SK-N-SH treated with all-trans-retinoic acid at 6 μM for 48 hours (cell line): ENCODE measurements around the gene SLC4A5.

Experiments used
- ATAC-seq: fragments of 200-7000 bp; cut with Tn5 transposase; 3 replicates; pipeline ENCODE4 v1.9.1; 2020; ENCODE audit warnings: mild to moderate bottlenecking, moderate library complexity
- BACH2 ChIP-seq: fragments of 250-450 bp; sonication (Bioruptor Pico); IDR thresholded peaks from 2 replicates; pipeline ENCODE4 v1.9.0; 2021; ENCODE audit warnings: mild to moderate bottlenecking, borderline replicate concordance
- CREB5 ChIP-seq: fragments of 250-450 bp; sonication (Bioruptor Pico); IDR thresholded peaks from 2 replicates; pipeline ENCODE4 v1.5.1; 2020; ENCODE audit warnings: low read depth, mild to moderate bottlenecking, moderate library complexity
- ESRRG ChIP-seq: fragments of 250-450 bp; sonication (Bioruptor Pico); IDR thresholded peaks from 2 replicates; pipeline ENCODE4 v1.6.1; 2021; ENCODE audit warnings: mild to moderate bottlenecking
- GLIS3 ChIP-seq: fragments of 250-450 bp; sonication (Bioruptor Pico); IDR thresholded peaks from 2 replicates; pipeline ENCODE4 v1.5.0; 2020; ENCODE audit warnings: mild to moderate bottlenecking, moderate library complexity
- ISL1 ChIP-seq: fragments of 250-450 bp; sonication (Bioruptor Pico); IDR thresholded peaks from 2 replicates; pipeline ENCODE4 v2.1.2; 2022; ENCODE audit warnings: mild to moderate bottlenecking, moderate library complexity
- OSR1 ChIP-seq: fragments of 250-450 bp; sonication (Bioruptor Pico); IDR thresholded peaks from 2 replicates; pipeline ENCODE4 v1.8.0; 2022; ENCODE audit warnings: moderate library complexity, mild to moderate bottlenecking, inconsistent platforms
- PATZ1 ChIP-seq: fragments of 250-450 bp; sonication (Bioruptor Pico); IDR thresholded peaks from 2 replicates; pipeline ENCODE4 v1.8.0; 2020; ENCODE audit warnings: mild to moderate bottlenecking, moderate library complexity, borderline replicate concordance
- PPARA ChIP-seq: fragments of 250-450 bp; sonication (Bioruptor Pico); IDR thresholded peaks from 2 replicates; pipeline ENCODE4 v1.5.0; 2020; ENCODE audit warnings: mild to moderate bottlenecking, borderline replicate concordance
- RARB ChIP-seq: fragments of 250-450 bp; sonication (Bioruptor Pico); IDR thresholded peaks from 2 replicates; pipeline ENCODE4 v1.8.0; 2021; ENCODE audit warnings: mild to moderate bottlenecking, moderate library complexity
- SNAI2 ChIP-seq: fragments of 250-450 bp; sonication (Bioruptor Pico); IDR thresholded peaks from 2 replicates; pipeline ENCODE4 v1.5.0; 2020; ENCODE audit warnings: mild to moderate bottlenecking, moderate library complexity
- TCF4 ChIP-seq: fragments of 250-450 bp; sonication (Bioruptor Pico); IDR thresholded peaks from 2 replicates; pipeline ENCODE4 v1.8.0; 2021; ENCODE audit warnings: mild to moderate bottlenecking, moderate library complexity, borderline replicate concordance
- ZC3H10 ChIP-seq: fragments of 250-450 bp; sonication (Bioruptor Pico); IDR thresholded peaks from 2 replicates; pipeline ENCODE4 v1.5.1; 2021; ENCODE audit warnings: mild to moderate bottlenecking, moderate library complexity
- ZFP3 ChIP-seq: fragments of 250-450 bp; sonication (Bioruptor Pico); IDR thresholded peaks from 2 replicates; pipeline ENCODE4 v1.5.0; 2020; ENCODE audit warnings: mild to moderate bottlenecking, moderate library complexity
- ZFP30 ChIP-seq: fragments of 450-650 bp; formaldehyde crosslinking; IDR thresholded peaks from 2 replicates; pipeline ENCODE4 v1.5.0; 2022; ENCODE audit warnings: mild to moderate bottlenecking, moderate library complexity
- ZNF565 ChIP-seq: fragments of 450-650 bp; formaldehyde crosslinking; conservative IDR thresholded peaks from 2 replicates; pipeline ENCODE4 v1.5.0; 2020; ENCODE audit warnings: low read depth, mild to moderate bottlenecking, moderate library complexity
- ZNF70 ChIP-seq: fragments of 450-650 bp; formaldehyde crosslinking; IDR thresholded peaks from 2 replicates; pipeline ENCODE4 v1.5.0; 2020; ENCODE audit warnings: mild to moderate bottlenecking, moderate library complexity
- ZNF8 ChIP-seq: fragments of 450-650 bp; formaldehyde crosslinking; IDR thresholded peaks from 2 replicates; pipeline ENCODE4 v1.5.0; 2020; ENCODE audit warnings: mild to moderate bottlenecking, moderate library complexity
- TF ChIP-seq, protein P1 (sequence below): fragments of 250-450 bp; sonication (Bioruptor Pico); IDR thresholded peaks from 2 replicates; pipeline ENCODE4 v1.8.0; 2021; ENCODE audit warnings: low read depth, mild to moderate bottlenecking, moderate library complexity, borderline replicate concordance
- TF ChIP-seq, protein P2 (sequence below): fragments of 250-450 bp; sonication (Bioruptor Pico); IDR thresholded peaks from 2 replicates; pipeline ENCODE4 v1.5.0; 2020; ENCODE audit warnings: mild to moderate bottlenecking, moderate library complexity
- TF ChIP-seq, protein P3 (sequence below): fragments of 250-450 bp; sonication (Bioruptor Pico); IDR thresholded peaks from 2 replicates; pipeline ENCODE4 v1.5.1; 2021; ENCODE audit warnings: mild to moderate bottlenecking, moderate library complexity

Gene SLC4A5

DNA sequence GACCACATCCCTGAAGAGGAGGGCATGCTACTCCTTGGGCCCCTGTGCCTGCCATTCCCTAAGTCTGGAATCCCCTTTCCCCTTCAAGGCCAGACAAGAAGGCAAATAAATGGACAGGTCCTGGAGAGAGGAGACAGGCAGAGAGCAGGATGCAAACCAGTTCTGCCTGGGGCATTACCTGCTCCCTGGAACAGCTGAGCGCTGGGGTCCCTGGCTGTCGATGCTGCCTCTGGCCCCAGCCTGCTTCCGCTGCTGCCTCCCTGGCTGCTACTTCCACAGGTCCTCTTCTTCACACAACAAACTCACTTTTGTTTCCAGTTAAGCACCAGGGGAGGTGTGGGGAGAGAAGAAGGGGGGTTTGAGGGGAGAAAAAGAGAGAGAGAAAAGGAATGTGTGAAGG, 53.1 kb downstream of the SLC4A5 start (continued):
- TF ChIP-seq RARB (no peak), PATZ1 (CRISPR knock-in tag) (no peak), TCF4 (CRISPR knock-in tag) (no peak), PPARA (CRISPR knock-in tag) (no peak), ZFP30 (CRISPR knock-in tag) (no peak), OSR1 (CRISPR knock-in tag) (no peak)
- TF ChIP-seq, all 23 proteins: peak for 0

DNA sequence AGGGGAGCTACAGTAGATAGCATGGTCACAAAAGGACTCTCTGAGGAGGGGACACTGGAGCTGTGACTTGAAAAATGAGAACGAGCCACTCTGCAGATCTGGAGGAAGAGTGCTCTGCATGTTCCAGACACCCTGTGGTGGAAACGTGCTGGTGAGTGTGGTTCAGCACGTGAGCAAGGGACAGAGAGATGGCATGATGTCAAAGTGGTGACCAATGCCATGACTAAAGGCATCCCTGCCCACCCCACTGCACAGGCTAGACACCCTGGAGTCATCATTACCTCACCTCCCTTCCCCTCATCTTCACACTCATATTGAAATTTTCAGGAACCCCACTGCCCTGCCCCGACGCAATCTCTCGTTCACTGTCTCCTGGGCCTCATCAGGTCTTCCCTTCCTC, 56.5 kb downstream of the SLC4A5 start:
- TF ChIP-seq ZC3H10 (CRISPR knock-in tag) (no peak), PPARA (CRISPR knock-in tag) (no peak), RARB (no peak), TCF4 (CRISPR knock-in tag) (no peak), BACH2 (CRISPR knock-in tag) (no peak), ESRRG (CRISPR knock-in tag) (no peak), ZNF565 (no peak), ZNF8 (CRISPR knock-in tag) (no peak), ZFP3 (CRISPR knock-in tag) (no peak)
- TF ChIP-seq, protein P1, sequence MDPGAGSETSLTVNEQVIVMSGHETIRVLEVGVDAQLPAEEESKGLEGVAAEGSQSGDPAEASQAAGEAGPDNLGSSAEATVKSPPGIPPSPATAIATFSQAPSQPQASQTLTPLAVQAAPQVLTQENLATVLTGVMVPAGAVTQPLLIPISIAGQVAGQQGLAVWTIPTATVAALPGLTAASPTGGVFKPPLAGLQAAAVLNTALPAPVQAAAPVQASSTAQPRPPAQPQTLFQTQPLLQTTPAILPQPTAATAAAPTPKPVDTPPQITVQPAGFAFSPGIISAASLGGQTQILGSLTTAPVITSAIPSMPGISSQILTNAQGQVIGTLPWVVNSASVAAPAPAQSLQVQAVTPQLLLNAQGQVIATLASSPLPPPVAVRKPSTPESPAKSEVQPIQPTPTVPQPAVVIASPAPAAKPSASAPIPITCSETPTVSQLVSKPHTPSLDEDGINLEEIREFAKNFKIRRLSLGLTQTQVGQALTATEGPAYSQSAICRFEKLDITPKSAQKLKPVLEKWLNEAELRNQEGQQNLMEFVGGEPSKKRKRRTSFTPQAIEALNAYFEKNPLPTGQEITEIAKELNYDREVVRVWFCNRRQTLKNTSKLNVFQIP (CRISPR knock-in tag) = no peak
- TF ChIP-seq, protein P2, sequence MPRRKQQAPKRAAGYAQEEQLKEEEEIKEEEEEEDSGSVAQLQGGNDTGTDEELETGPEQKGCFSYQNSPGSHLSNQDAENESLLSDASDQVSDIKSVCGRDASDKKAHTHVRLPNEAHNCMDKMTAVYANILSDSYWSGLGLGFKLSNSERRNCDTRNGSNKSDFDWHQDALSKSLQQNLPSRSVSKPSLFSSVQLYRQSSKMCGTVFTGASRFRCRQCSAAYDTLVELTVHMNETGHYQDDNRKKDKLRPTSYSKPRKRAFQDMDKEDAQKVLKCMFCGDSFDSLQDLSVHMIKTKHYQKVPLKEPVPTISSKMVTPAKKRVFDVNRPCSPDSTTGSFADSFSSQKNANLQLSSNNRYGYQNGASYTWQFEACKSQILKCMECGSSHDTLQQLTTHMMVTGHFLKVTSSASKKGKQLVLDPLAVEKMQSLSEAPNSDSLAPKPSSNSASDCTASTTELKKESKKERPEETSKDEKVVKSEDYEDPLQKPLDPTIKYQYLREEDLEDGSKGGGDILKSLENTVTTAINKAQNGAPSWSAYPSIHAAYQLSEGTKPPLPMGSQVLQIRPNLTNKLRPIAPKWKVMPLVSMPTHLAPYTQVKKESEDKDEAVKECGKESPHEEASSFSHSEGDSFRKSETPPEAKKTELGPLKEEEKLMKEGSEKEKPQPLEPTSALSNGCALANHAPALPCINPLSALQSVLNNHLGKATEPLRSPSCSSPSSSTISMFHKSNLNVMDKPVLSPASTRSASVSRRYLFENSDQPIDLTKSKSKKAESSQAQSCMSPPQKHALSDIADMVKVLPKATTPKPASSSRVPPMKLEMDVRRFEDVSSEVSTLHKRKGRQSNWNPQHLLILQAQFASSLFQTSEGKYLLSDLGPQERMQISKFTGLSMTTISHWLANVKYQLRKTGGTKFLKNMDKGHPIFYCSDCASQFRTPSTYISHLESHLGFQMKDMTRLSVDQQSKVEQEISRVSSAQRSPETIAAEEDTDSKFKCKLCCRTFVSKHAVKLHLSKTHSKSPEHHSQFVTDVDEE (CRISPR knock-in tag) = no peak
- TF ChIP-seq, protein P3, sequence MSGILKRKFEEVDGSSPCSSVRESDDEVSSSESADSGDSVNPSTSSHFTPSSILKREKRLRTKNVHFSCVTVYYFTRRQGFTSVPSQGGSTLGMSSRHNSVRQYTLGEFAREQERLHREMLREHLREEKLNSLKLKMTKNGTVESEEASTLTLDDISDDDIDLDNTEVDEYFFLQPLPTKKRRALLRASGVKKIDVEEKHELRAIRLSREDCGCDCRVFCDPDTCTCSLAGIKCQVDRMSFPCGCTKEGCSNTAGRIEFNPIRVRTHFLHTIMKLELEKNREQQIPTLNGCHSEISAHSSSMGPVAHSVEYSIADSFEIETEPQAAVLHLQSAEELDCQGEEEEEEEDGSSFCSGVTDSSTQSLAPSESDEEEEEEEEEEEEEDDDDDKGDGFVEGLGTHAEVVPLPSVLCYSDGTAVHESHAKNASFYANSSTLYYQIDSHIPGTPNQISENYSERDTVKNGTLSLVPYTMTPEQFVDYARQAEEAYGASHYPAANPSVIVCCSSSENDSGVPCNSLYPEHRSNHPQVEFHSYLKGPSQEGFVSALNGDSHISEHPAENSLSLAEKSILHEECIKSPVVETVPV (CRISPR knock-in tag) = no peak
- ATAC-seq = no peak

DNA sequence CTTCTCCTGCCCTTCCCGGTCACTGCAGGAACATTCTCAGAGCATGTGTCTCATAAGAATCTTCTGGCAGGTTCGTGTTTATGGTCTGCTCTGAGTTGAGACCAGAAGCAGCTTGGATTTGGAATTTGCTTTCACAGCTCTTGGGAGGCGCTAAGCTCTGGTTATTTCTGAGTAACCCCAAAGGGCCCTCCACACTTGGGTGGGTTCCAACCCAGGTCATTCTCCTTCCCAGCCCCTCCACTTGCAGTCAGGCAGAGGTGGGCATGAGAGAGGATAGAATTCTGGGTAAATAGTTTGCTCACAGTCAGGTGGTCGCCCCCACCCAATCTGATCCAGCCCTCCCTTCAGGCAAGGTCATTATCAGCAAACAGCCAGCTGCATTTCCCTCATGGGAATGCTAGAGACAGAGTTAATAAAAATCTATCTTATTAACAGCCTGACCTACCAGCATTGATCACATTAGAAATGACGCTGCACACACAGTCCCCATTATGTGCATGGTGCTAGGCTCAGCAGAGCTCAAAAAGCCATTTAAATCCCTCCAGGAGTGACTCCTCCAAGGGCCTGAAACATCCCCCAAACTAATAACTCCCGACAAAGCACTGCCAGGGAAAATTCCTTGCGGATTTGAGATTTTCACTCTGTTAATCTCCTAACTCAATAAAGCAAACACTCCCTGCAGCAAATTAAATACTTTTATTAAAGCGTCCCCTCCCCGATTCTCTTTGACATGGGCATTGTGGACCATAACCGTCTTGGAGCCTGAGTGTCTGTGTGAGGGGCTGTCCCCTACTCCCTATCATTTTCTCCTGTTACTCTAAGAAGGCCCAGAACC, 61.9 kb downstream of the SLC4A5 start:
- ATAC-seq = no peak
- no peak for TF ChIP-seq CREB5 (CRISPR knock-in tag)
- no peak for TF ChIP-seq ESRRG (CRISPR knock-in tag)
- TF ChIP-seq, protein P1 (CRISPR knock-in tag) = no peak
- no peak for TF ChIP-seq TCF4 (CRISPR knock-in tag)
- no peak for TF ChIP-seq ZNF8 (CRISPR knock-in tag)
- no peak for TF ChIP-seq GLIS3 (CRISPR knock-in tag)
- no peak for TF ChIP-seq RARB
- TF ChIP-seq, protein P2 (CRISPR knock-in tag) = no peak
- no peak for TF ChIP-seq PPARA (CRISPR knock-in tag)
- no peak for TF ChIP-seq ZNF565
- no peak for TF ChIP-seq ISL1 (CRISPR knock-in tag)
- TF ChIP-seq, protein P3 (CRISPR knock-in tag) = no peak
- TF ChIP-seq ZNF70 (CRISPR knock-in tag) = no peak
- no peak for TF ChIP-seq BACH2 (CRISPR knock-in tag)
- TF ChIP-seq SNAI2 (CRISPR knock-in tag) = no peak
- no peak for TF ChIP-seq ZFP3 (CRISPR knock-in tag)
